ENCODE data around the gene SWT1.

Gene SWT1

GRCh38 chr1:185267301-185267700 is 110.3 kb downstream of the SWT1 start:
- Histone ChIP-seq H3K4me3 (ENCODE audit: severe bottlenecking) (no peak overlapping the region), H3K27ac (ENCODE audit: poor library complexity, severe bottlenecking) (no peak overlapping the region), H3K27me3 (ENCODE audit: insufficient read depth, poor library complexity, severe bottlenecking) (no peaks in the 10 kb centered on the region), H3K9me3 (ENCODE audit: severe bottlenecking) (no peaks in the 10 kb centered on the region), H3K36me3 (ENCODE audit: low read depth) (no peaks in the 10 kb centered on the region), H3K4me1 (ENCODE audit: insufficient read depth, poor library complexity, severe bottlenecking) (no peaks in the 10 kb centered on the region)
- ATAC-seq (ENCODE audit: low read depth) (no peak), DNase-seq (ENCODE audit: low spot score) (no peak)
- TF ChIP-seq CTCF (IDR thresholded peaks at IDR 0.05; ENCODE audit: poor library complexity, severe bottlenecking) = no peak

- Histone ChIP-seq H3K27ac (ENCODE audit: poor library complexity, severe bottlenecking) (no peak overlapping the region), H3K4me1 (ENCODE audit: insufficient read depth, poor library complexity, severe bottlenecking) (no peaks in the 10 kb centered on the region), H3K36me3 (ENCODE audit: low read depth) (no peaks in the 10 kb centered on the region), H3K9me3 (ENCODE audit: severe bottlenecking) (no peaks in the 10 kb centered on the region), H3K27me3 (ENCODE audit: insufficient read depth, poor library complexity, severe bottlenecking) (no peaks in the 10 kb centered on the region), H3K4me3 (ENCODE audit: severe bottlenecking) (no peak overlapping the region)
- DNase-seq (ENCODE audit: low spot score) = no peak
- no peak for TF ChIP-seq CTCF (IDR thresholded peaks at IDR 0.05; ENCODE audit: poor library complexity, severe bottlenecking)
- no peak for ATAC-seq (ENCODE audit: low read depth)
Measured at GRCh38 chr1:185267701-185268100, 110.7 kb downstream of the SWT1 start.

GRCh38 chr1:185268352-185268751 is 111.4 kb downstream of the SWT1 start:
- ATAC-seq (ENCODE audit: low read depth) (no peak), DNase-seq (ENCODE audit: low spot score) (no peak)
- Histone ChIP-seq H3K36me3 (ENCODE audit: low read depth) (no peaks in the 10 kb centered on the region), H3K9me3 (ENCODE audit: severe bottlenecking) (no peaks in the 10 kb centered on the region), H3K27me3 (ENCODE audit: insufficient read depth, poor library complexity, severe bottlenecking) (no peaks in the 10 kb centered on the region), H3K4me3 (ENCODE audit: severe bottlenecking) (no peak overlapping the region), H3K4me1 (ENCODE audit: insufficient read depth, poor library complexity, severe bottlenecking) (no peaks in the 10 kb centered on the region), H3K27ac (ENCODE audit: poor library complexity, severe bottlenecking) (no peak overlapping the region)
- TF ChIP-seq CTCF (IDR thresholded peaks at IDR 0.05; ENCODE audit: poor library complexity, severe bottlenecking) = no peak

GRCh38 chr1:185271921-185272320 is 115.0 kb downstream of the SWT1 start:
- DNase-seq (ENCODE audit: low spot score) (no peak), ATAC-seq (ENCODE audit: low read depth) (no peak)
- Histone ChIP-seq H3K9me3 (ENCODE audit: severe bottlenecking) (no peaks in the 10 kb centered on the region), H3K4me1 (ENCODE audit: insufficient read depth, poor library complexity, severe bottlenecking) (no peaks in the 10 kb centered on the region), H3K27me3 (ENCODE audit: insufficient read depth, poor library complexity, severe bottlenecking) (no peaks in the 10 kb centered on the region), H3K27ac (ENCODE audit: poor library complexity, severe bottlenecking) (no peak overlapping the region), H3K4me3 (ENCODE audit: severe bottlenecking) (no peak overlapping the region), H3K36me3 (ENCODE audit: low read depth) (no peaks in the 10 kb centered on the region)
- no peak for TF ChIP-seq CTCF (IDR thresholded peaks at IDR 0.05; ENCODE audit: poor library complexity, severe bottlenecking)

GRCh38 chr1:185279571-185279970 is 122.6 kb downstream of the SWT1 start:
- Histone ChIP-seq H3K4me1 (ENCODE audit: insufficient read depth, poor library complexity, severe bottlenecking) (no peaks in the 10 kb centered on the region), H3K27ac (ENCODE audit: poor library complexity, severe bottlenecking) (no peak overlapping the region), H3K4me3 (ENCODE audit: severe bottlenecking) (no peak overlapping the region), H3K36me3 (ENCODE audit: low read depth) (no peaks in the 10 kb centered on the region), H3K9me3 (ENCODE audit: severe bottlenecking) (no peaks in the 10 kb centered on the region), H3K27me3 (ENCODE audit: insufficient read depth, poor library complexity, severe bottlenecking) (no peaks in the 10 kb centered on the region)
- no peak for DNase-seq (ENCODE audit: low spot score)
- TF ChIP-seq CTCF (IDR thresholded peaks at IDR 0.05; ENCODE audit: poor library complexity, severe bottlenecking) = no peak
- ATAC-seq (ENCODE audit: low read depth) = peak; percentile 60; the same call in 2 of the 3 replicates
